H1 (cell line): ENCODE results near the gene THRB. TPM values are rescaled to one million over a fixed set of nuclear protein-coding genes. Genes with fewer than 3 reads are reported as not detected.

ENCODE experiments used
- CTCF ChIA-PET: fragments of 300-600 bp; sonication (Branson Sonifier 250); formaldehyde crosslinking; loops from one replicate; lab custom pipeline; 2021; ENCODE audit not compliant: partially characterized antibody; lab: Charles Lee
- POLR2A ChIA-PET: fragments of 300-600 bp; sonication (Branson Sonifier 250); formaldehyde crosslinking; loops from one replicate; lab custom pipeline; 2021; ENCODE audit warnings: inconsistent platforms; ENCODE audit not compliant: partially characterized antibody; lab: Charles Lee
- DNase-seq, 2 experiments: peaks; one replicate each; pipeline versions ENCODE4 v3.0.0 to v3.0.0-alpha.2; 2010 to 2022; ENCODE audit warnings: low spot score in 2 of 2, low read depth in 1 of 2, mixed read lengths in 1 of 2
- FAIRE-seq: peaks from 2 replicates; lab custom pipeline; 2011; peaks lifted over from hg19 to GRCh38; lab: Jason Lieb, UNC
- H2AFZ ChIP-seq: 2 replicates; pipeline ENCODE4 v1.8.1; 2012; ENCODE audit warnings: low read length, inconsistent platforms
- H2AK5ac ChIP-seq: 2 replicates; pipeline ENCODE4 v1.6.1; 2013; ENCODE audit warnings: low read depth, low read length
- H2BK120ac ChIP-seq: replicated peaks from 2 replicates; pipeline ENCODE3; 2013; ENCODE audit warnings: low read depth, low read length, inconsistent platforms
- H2BK12ac ChIP-seq: 2 replicates; pipeline ENCODE4 v1.6.1; 2013; ENCODE audit warnings: low read depth, low read length
- H2BK15ac ChIP-seq: 2 replicates; pipeline ENCODE4 v1.6.1; 2013; ENCODE audit warnings: low read length
- H2BK20ac ChIP-seq: 2 replicates; pipeline ENCODE4 v1.6.1; 2013; ENCODE audit warnings: low read length
- H2BK5ac ChIP-seq: 2 replicates; pipeline ENCODE4 v1.6.1; 2013; ENCODE audit warnings: low read depth, low read length
- H3K14ac ChIP-seq: 2 replicates; pipeline ENCODE4 v1.6.1; 2013; ENCODE audit warnings: inconsistent platforms; ENCODE audit not compliant: insufficient read length
- H3K18ac ChIP-seq: 2 replicates; pipeline ENCODE4 v1.6.1; 2013; ENCODE audit warnings: low read length; ENCODE audit errors: extremely low read depth
- H3K23ac ChIP-seq: 2 replicates; pipeline ENCODE4 v1.6.1; 2013; ENCODE audit warnings: inconsistent platforms; ENCODE audit not compliant: insufficient read length
- H3K23me2 ChIP-seq: 2 replicates; pipeline ENCODE4 v1.6.1; 2013; ENCODE audit warnings: low read depth, low read length
- H3K27ac ChIP-seq: 2 replicates; pipeline ENCODE4 v1.6.1; 2011; ENCODE audit warnings: low read depth, low read length, inconsistent platforms
- H3K27me3 ChIP-seq, 4 experiments: replicated peaks in 1 of 4; 1 replicate in 1 of 4; 2 replicates in 3 of 4; pipeline versions ENCODE4 v1.6.1 to v1.8.1; 2011 to 2013; ENCODE audit warnings: low read length in 3 of 4, mild to moderate bottlenecking in 3 of 4, inconsistent platforms in 2 of 4, mixed read lengths in 2 of 4, moderate library complexity in 1 of 4; ENCODE audit not compliant: control insufficient read depth in 3 of 4, insufficient read depth in 3 of 4; ENCODE audit errors: extremely low read depth in 1 of 4
- H3K36me3 ChIP-seq, 4 experiments: 2 replicates each; pipeline versions ENCODE4 v1.6.1 to v1.8.1; 2011 to 2013; ENCODE audit warnings: mild to moderate bottlenecking in 4 of 4, low read length in 3 of 4, moderate library complexity in 2 of 4, control low read depth in 1 of 4, inconsistent platforms in 1 of 4; ENCODE audit not compliant: insufficient read depth in 4 of 4, control insufficient read depth in 2 of 4
- H3K4ac ChIP-seq: replicated peaks from 2 replicates; pipeline ENCODE3; 2013; ENCODE audit warnings: low read length, low read depth, mixed read lengths, inconsistent platforms; ENCODE audit not compliant: insufficient read length
- H3K4me1 ChIP-seq, 4 experiments: replicated peaks in 1 of 4; 1 replicate in 1 of 4; 2 replicates in 3 of 4; pipeline versions ENCODE4 v1.6.1 to v1.8.1; 2011 to 2013; ENCODE audit warnings: low read length in 3 of 4, inconsistent platforms in 2 of 4, mixed read lengths in 1 of 4; ENCODE audit not compliant: insufficient read depth in 4 of 4, control insufficient read depth in 3 of 4
- H3K4me2 ChIP-seq, 2 experiments: 2 replicates each; pipeline versions ENCODE4 v1.6.1 to v1.8.1; 2011 to 2013; ENCODE audit warnings: low read depth in 2 of 2, low read length in 2 of 2, control low read depth in 1 of 2, inconsistent platforms in 1 of 2, mild to moderate bottlenecking in 1 of 2; ENCODE audit not compliant: insufficient read depth in 1 of 2
- H3K4me3 ChIP-seq, 4 experiments: fragments of 200-600, 300-600 bp in 1 of 4; sonication (generic), shearing (Covaris generic), sonication (Bioruptor Twin) in 1 of 4; 2 replicates each; pipeline versions ENCODE4 v1.5.1 to v1.8.1; 2011 to 2016; ENCODE audit warnings: low read length in 4 of 4, low read depth in 3 of 4, control low read depth in 2 of 4, inconsistent platforms in 2 of 4, mild to moderate bottlenecking in 2 of 4, mixed read lengths in 1 of 4, moderate library complexity in 1 of 4; ENCODE audit not compliant: insufficient read depth in 2 of 4; ENCODE audit errors: extremely low read depth in 1 of 4
- H3K56ac ChIP-seq: replicated peaks from 2 replicates; pipeline ENCODE3; 2013; ENCODE audit warnings: low read depth, mild to moderate bottlenecking, mixed read lengths, low read length, inconsistent platforms; ENCODE audit not compliant: insufficient read length
- H3K79me1 ChIP-seq: 2 replicates; pipeline ENCODE4 v1.6.1; 2013; ENCODE audit warnings: low read depth, low read length, control low read depth
- H3K79me2 ChIP-seq, 2 experiments: 2 replicates each; pipeline versions ENCODE4 v1.6.1 to v1.8.1; 2012 to 2013; ENCODE audit warnings: low read length in 2 of 2, mild to moderate bottlenecking in 2 of 2, inconsistent platforms in 1 of 2; ENCODE audit not compliant: insufficient read depth in 2 of 2, control insufficient read depth in 1 of 2
- H3K9ac ChIP-seq, 4 experiments: replicated peaks in 1 of 4; 1 replicate in 1 of 4; 2 replicates in 3 of 4; pipeline versions ENCODE4 v1.6.1 to v1.8.1; 2011 to 2013; ENCODE audit warnings: low read depth in 3 of 4, low read length in 3 of 4, control low read depth in 2 of 4, mild to moderate bottlenecking in 2 of 4, moderate library complexity in 2 of 4, inconsistent platforms in 1 of 4; ENCODE audit errors: extremely low read depth in 1 of 4
- H3K9me3 ChIP-seq, 2 experiments: 2 replicates each; pipeline versions ENCODE4 v1.6.1 to v1.8.1; 2012 to 2013; ENCODE audit warnings: mild to moderate bottlenecking in 2 of 2, moderate library complexity in 2 of 2, control low read depth in 1 of 2, inconsistent platforms in 1 of 2, low read depth in 1 of 2, low read length in 1 of 2, mixed read lengths in 1 of 2; ENCODE audit not compliant: insufficient read depth in 2 of 2
- H4K20me1 ChIP-seq, 2 experiments: replicated peaks in 1 of 2; 2 replicates each; pipeline versions ENCODE3 to v1.8.1; 2011 to 2013; ENCODE audit warnings: inconsistent platforms in 2 of 2, low read length in 2 of 2, mild to moderate bottlenecking in 1 of 2; ENCODE audit not compliant: insufficient read depth in 2 of 2, control insufficient read depth in 1 of 2
- H4K5ac ChIP-seq: 2 replicates; pipeline ENCODE4 v1.6.1; 2013; ENCODE audit warnings: low read length, low read depth, mixed read lengths, inconsistent platforms; ENCODE audit not compliant: insufficient read length
- H4K8ac ChIP-seq: 2 replicates; pipeline ENCODE4 v1.8.0; 2013; ENCODE audit warnings: mild to moderate bottlenecking, moderate library complexity, low read length, inconsistent platforms; ENCODE audit not compliant: insufficient read depth; ENCODE audit errors: extremely low read depth
- H4K91ac ChIP-seq: replicated peaks from 2 replicates; pipeline ENCODE3; 2013; ENCODE audit warnings: low read length, mixed read lengths, inconsistent platforms; ENCODE audit not compliant: insufficient read length
- HDAC6 ChIP-seq: IDR thresholded peaks from one replicate; pipeline ENCODE4 v1.7.1; 2012; ENCODE audit warnings: low read depth, mild to moderate bottlenecking, inconsistent platforms, low read length, moderate library complexity
- JUND ChIP-seq: IDR thresholded peaks from 2 replicates; pipeline ENCODE4 v1.6.1; 2011; ENCODE audit warnings: mild to moderate bottlenecking, improper control_type of control experiment, low read length
- SIN3A ChIP-seq, 2 experiments: IDR thresholded peaks in 1 of 2; conservative IDR thresholded peaks in 1 of 2; 2 replicates each; pipeline ENCODE4 v1.6.1; 2011 to 2012; ENCODE audit warnings: low read length in 2 of 2, improper control_type of control experiment in 1 of 2, low read depth in 1 of 2, mild to moderate bottlenecking in 1 of 2
- TAF7 ChIP-seq: optimal IDR thresholded peaks from 2 replicates; pipeline ENCODE3; 2011; ENCODE audit warnings: low read depth, mild to moderate bottlenecking, inconsistent platforms, low read length, moderate library complexity, borderline replicate concordance
- polyA plus RNA-seq, 7 experiments: library from polyadenylated mRNA; depleted of rRNA in 3 of 7; stranded (reverse) in 5 of 7; unstranded in 2 of 7; fragments of >200 nt in 5 of 7; fragments of 200-250 nt in 2 of 7; gene quantifications; 1 replicate in 5 of 7; 2 replicates in 1 of 7; 4 replicates in 1 of 7; pipeline versions ENCODE4 v1.2.1 to v1.2.3, GENCODE V29; 2011 to 2013; ENCODE audit warnings: missing spikeins in 2 of 7, mixed read lengths in 2 of 7
- total RNA-seq: library from RNA; stranded (reverse); fragmentation: NEBNext Ultra II Directional; extraction: Animal tissue kit (Norgen Biotek cat#: 25700); gene quantifications from 2 replicates; pipeline ENCODE4 v1.2.1, GENCODE V29; 2021

Gene THRB
- total and polyA plus RNA-seq, 2 of the 8 experiments (the other 6 are each of a cell fraction or from before 2014, with no cell fraction given) = 0.98 to 3.9 TPM

DNA sequence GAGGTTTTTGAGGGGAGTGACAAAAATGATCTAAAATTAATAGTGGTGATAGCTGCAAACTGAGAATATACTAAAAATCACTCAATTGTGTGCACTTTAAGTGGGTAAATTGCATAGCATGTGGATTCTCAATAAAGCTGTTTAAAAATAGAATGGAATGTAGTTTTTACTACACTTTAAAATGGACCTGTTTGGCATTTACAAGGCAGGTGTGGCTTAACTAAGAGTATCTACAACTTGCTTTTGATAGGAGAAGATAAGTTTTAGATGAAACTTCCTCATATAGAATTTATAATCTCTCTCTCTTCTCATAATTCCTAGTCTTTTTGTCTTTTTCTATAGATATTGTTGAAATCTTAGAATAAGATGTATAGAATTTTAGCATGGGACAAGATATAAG lies 40.3 kb downstream of the THRB start:
- no peak overlapping the region for H3K14ac ChIP-seq
- H3K4me2 ChIP-seq = no peak overlapping the region
- no peak overlapping the region for H2AFZ ChIP-seq
- H3K36me3 ChIP-seq = no peaks in the 10 kb centered on the region
- FAIRE-seq (no peak), DNase-seq (no peak)
- H3K23me2 ChIP-seq = no peaks in the 10 kb centered on the region
- H2BK120ac ChIP-seq = no peak overlapping the region
- no peaks in the 10 kb centered on the region for H3K4me1 ChIP-seq
- POLR2A ChIA-PET = no interaction called here
- no peak overlapping the region for H4K5ac ChIP-seq
- H3K23ac ChIP-seq = no peak overlapping the region
- no peak overlapping the region for H4K8ac ChIP-seq
- H4K20me1 ChIP-seq = no peaks in the 10 kb centered on the region
- no peak overlapping the region for H2BK5ac ChIP-seq
- H3K4ac ChIP-seq = no peak overlapping the region
- no peak overlapping the region for H3K56ac ChIP-seq
- no peaks in the 10 kb centered on the region for H3K79me2 ChIP-seq
- CTCF ChIA-PET = no interaction called here
- H3K18ac ChIP-seq = no peak overlapping the region
- no peak overlapping the region for H2BK15ac ChIP-seq
- no peak overlapping the region for H3K27ac ChIP-seq
- H3K4me3 ChIP-seq = no peak overlapping the region
- no peak overlapping the region for H2BK20ac ChIP-seq
- no peak overlapping the region for H3K9ac ChIP-seq
- no peaks in the 10 kb centered on the region for H3K79me1 ChIP-seq
- H4K91ac ChIP-seq = no peak overlapping the region
- no peak overlapping the region for H2AK5ac ChIP-seq
- H3K9me3 ChIP-seq = no peaks in the 10 kb centered on the region
- no peak overlapping the region for H2BK12ac ChIP-seq
- no peaks in the 10 kb centered on the region for H3K27me3 ChIP-seq
- no peak for TF ChIP-seq TAF7
- no peak for TF ChIP-seq JUND
- TF ChIP-seq HDAC6 = no peak
- no peak for TF ChIP-seq SIN3A (conservative IDR thresholded peaks at IDR 0.05 in 1 of 2, IDR thresholded peaks at IDR 0.05 in 1 of 2; ENCODE audit: low read depth in 1 of 2, low read length in 2 of 2)
